Activated CD4-positive, alpha-beta memory T cell treated with anti-CD3 and anti-CD28 coated beads, Interleukin-2, amount 10 ng/mL, durations not matched to agents 7 days and 5 days (primary cell): ENCODE data around the gene DHRS11. TPM values are rescaled to one million over a fixed set of nuclear protein-coding genes. Genes with fewer than 3 reads are reported as not detected.

Experiments used
- CTCF ChIA-PET: fragments of 350-600 bp; sonication (Branson Sonifier 250); formaldehyde crosslinking; loops from one replicate; lab custom pipeline; 2021; ENCODE audit warnings: antibody characterized with exemption, inconsistent platforms; lab: Charles Lee
- POLR2A ChIA-PET: fragments of 350-600 bp; sonication (Branson Sonifier 250); formaldehyde crosslinking; loops from one replicate; lab custom pipeline; 2021; ENCODE audit warnings: antibody characterized with exemption; lab: Charles Lee
- DNase-seq: peaks from one replicate; pipeline ENCODE4 v3.0.0-alpha.2; 2020
- H3K27ac Mint-ChIP-seq: one replicate; pipeline ENCODE4 v1.8.0; 2021; ENCODE audit warnings: mild to moderate bottlenecking, mixed read lengths
- H3K27me3 Mint-ChIP-seq: one replicate; pipeline ENCODE4 v1.8.0; 2021; ENCODE audit warnings: mixed read lengths
- H3K36me3 Mint-ChIP-seq: one replicate; pipeline ENCODE4 v1.8.0; 2021; ENCODE audit warnings: low read depth, mixed read lengths
- H3K4me1 Mint-ChIP-seq: one replicate; pipeline ENCODE4 v1.8.0; 2021; ENCODE audit warnings: mixed read lengths
- H3K4me3 Mint-ChIP-seq: one replicate; pipeline ENCODE4 v1.8.0; 2021; ENCODE audit warnings: mild to moderate bottlenecking, mixed read lengths
- H3K9me3 Mint-ChIP-seq: one replicate; pipeline ENCODE4 v1.8.0; 2021; ENCODE audit warnings: mixed read lengths
- total RNA-seq, 2 experiments: library from RNA; stranded (reverse); gene quantifications; one replicate each; pipeline ENCODE4 v1.2.3, GENCODE V29; 2021

Gene DHRS11
- total RNA-seq, 2 experiments from 2014 or later: 3.7 to 3.8 TPM

GRCh38 chr17:36553459-36553858 lies 38.2 kb upstream of the DHRS11 start:
- POLR2A ChIA-PET: interaction anchor here (1.0 to 6.7 kb wide), 2 partner anchors 8 to 29 kb away, joined by 3 to 39 read pairs; partner anchors contain the start of gene GGNBP2
- no peak overlapping the region for H3K27ac Mint-ChIP-seq
- no peaks in the 10 kb centered on the region for H3K9me3 Mint-ChIP-seq
- CTCF ChIA-PET: no interaction called here
- no peak for DNase-seq
- peaks cover 63% of the 10 kb centered on the region for H3K36me3 Mint-ChIP-seq
- H3K4me1 Mint-ChIP-seq: peaks cover 55% of the 10 kb centered on the region
- H3K27me3 Mint-ChIP-seq: no peaks in the 10 kb centered on the region
- H3K4me3 Mint-ChIP-seq: no peak overlapping the region

GRCh38 chr17:36566081-36566480 lies 25.6 kb upstream of the DHRS11 start:
- H3K4me1 Mint-ChIP-seq: peaks cover 8% of the 10 kb centered on the region
- H3K27ac Mint-ChIP-seq: no peak overlapping the region
- no peaks in the 10 kb centered on the region for H3K9me3 Mint-ChIP-seq
- peaks cover 65% of the 10 kb centered on the region for H3K36me3 Mint-ChIP-seq
- CTCF ChIA-PET: no interaction called here
- H3K4me3 Mint-ChIP-seq: no peak overlapping the region
- no peaks in the 10 kb centered on the region for H3K27me3 Mint-ChIP-seq
- no peak for DNase-seq
- POLR2A ChIA-PET: interaction anchor here (0.7 kb wide), 1 partner anchor 19 kb away, joined by 3 read pairs; no protein-coding TSS in a partner anchor

- Mint-ChIP-seq H3K4me3 (no peak overlapping the region), H3K27ac (no peak overlapping the region), H3K27me3 (no peaks in the 10 kb centered on the region), H3K9me3 (no peaks in the 10 kb centered on the region), H3K36me3 (peaks cover 60% of the 10 kb centered on the region), H3K4me1 (peaks cover 4% of the 10 kb centered on the region)
- DNase-seq: no peak
- ChIA-PET POLR2A (interaction anchor here (1.9 kb wide), 1 partner anchor 29 kb away, joined by 8 read pairs; no protein-coding TSS in a partner anchor), CTCF (no interaction called here)
Observed at GRCh38 chr17:36575028-36575427, 16.7 kb upstream of the DHRS11 start.

- Mint-ChIP-seq H3K4me1 (peaks cover 4% of the 10 kb centered on the region), H3K27ac (no peak overlapping the region), H3K36me3 (peaks cover 59% of the 10 kb centered on the region), H3K27me3 (no peaks in the 10 kb centered on the region), H3K4me3 (no peak overlapping the region), H3K9me3 (no peaks in the 10 kb centered on the region)
- POLR2A ChIA-PET: no interaction called here
- CTCF ChIA-PET: no interaction called here
- no peak for DNase-seq
Observed at GRCh38 chr17:36576793-36577192, 14.9 kb upstream of the DHRS11 start.

- Mint-ChIP-seq H3K9me3 (no peaks in the 10 kb centered on the region), H3K4me3 (no peak overlapping the region), H3K27ac (no peak overlapping the region), H3K36me3 (peaks cover 55% of the 10 kb centered on the region), H3K4me1 (peaks cover 4% of the 10 kb centered on the region), H3K27me3 (no peaks in the 10 kb centered on the region)
- ChIA-PET POLR2A (interaction anchor here (0.6 kb wide), 1 partner anchor 34 kb away, joined by 3 read pairs; the partner anchor contains the start of gene GGNBP2), CTCF (no interaction called here)
- DNase-seq: no peak
Observed at GRCh38 chr17:36578671-36579070, 13.0 kb upstream of the DHRS11 start.

- POLR2A ChIA-PET: interaction anchor here (1.1 to 1.7 kb wide), 2 partner anchors 18 kb away, joined by 3 to 6 read pairs; partner anchors contain the start of gene MRM1
Observed at GRCh38 chr17:36583787-36584186, 7.9 kb upstream of the DHRS11 start.

GRCh38 chr17:36586138-36586537 lies 5.5 kb upstream of the DHRS11 start:
- Mint-ChIP-seq H3K4me1 (peaks cover 23% of the 10 kb centered on the region), H3K9me3 (no peaks in the 10 kb centered on the region), H3K4me3 (no peak overlapping the region), H3K27me3 (no peaks in the 10 kb centered on the region), H3K27ac (no peak overlapping the region), H3K36me3 (peaks cover 71% of the 10 kb centered on the region)
- POLR2A ChIA-PET: interaction anchor here (1.0 to 1.9 kb wide), 2 partner anchors 15 to 41 kb away, joined by 4 to 7 read pairs; partner anchors contain the start of gene MRM1
- no peak for DNase-seq
- CTCF ChIA-PET: interaction anchor here (1.2 to 1.3 kb wide), 2 partner anchors 17 to 28 kb away, joined by 3 to 8 read pairs; no protein-coding TSS in a partner anchor

More at GRCh38 chr17:36583787-36584186, 7.9 kb upstream of the DHRS11 start:
- Mint-ChIP-seq H3K9me3 (no peaks in the 10 kb centered on the region), H3K27me3 (no peaks in the 10 kb centered on the region), H3K4me1 (peaks cover 6% of the 10 kb centered on the region), H3K36me3 (peaks cover 61% of the 10 kb centered on the region), H3K27ac (no peak overlapping the region), H3K4me3 (no peak overlapping the region)
- no peak for DNase-seq
- CTCF ChIA-PET: interaction anchor here (3.6 kb wide), 1 partner anchor 19 kb away, joined by 16 read pairs; the partner anchor contains the start of gene MRM1

- H3K27ac Mint-ChIP-seq: no peak overlapping the region
- POLR2A ChIA-PET: interaction anchor here (2.6 to 5.1 kb wide), 2 partner anchors 12 to 44 kb away, joined by 8 to 51 read pairs; partner anchors contain the start of gene MRM1
Observed at GRCh38 chr17:36590082-36590481, 1.6 kb upstream of the DHRS11 start.

GRCh38 chr17:36592316-36592715 lies 637 bp downstream of the DHRS11 start:
- no peak overlapping the region for H3K27ac Mint-ChIP-seq
- H3K36me3 Mint-ChIP-seq: peaks cover 34% of the 10 kb centered on the region
- H3K4me3 Mint-ChIP-seq: peak overlapping the region; percentile 60
- H3K9me3 Mint-ChIP-seq: no peaks in the 10 kb centered on the region
- ChIA-PET POLR2A (interaction anchor here (1.6 to 5.1 kb wide), 3 partner anchors 10 to 48 kb away, joined by 5 to 51 read pairs (median 8); partner anchors contain the start of genes GGNBP2 and MRM1), CTCF (interaction anchor here (4.1 kb wide), 1 partner anchor 10 kb away, joined by 35 read pairs; the partner anchor contains the start of gene MRM1)
- H3K27me3 Mint-ChIP-seq: no peaks in the 10 kb centered on the region
- H3K4me1 Mint-ChIP-seq: peaks cover 34% of the 10 kb centered on the region
- DNase-seq: no peak

More at GRCh38 chr17:36590082-36590481, 1.6 kb upstream of the DHRS11 start:
- no peaks in the 10 kb centered on the region for H3K27me3 Mint-ChIP-seq
- CTCF ChIA-PET: interaction anchor here (4.1 kb wide), 1 partner anchor 12 kb away, joined by 35 read pairs; the partner anchor contains the start of gene MRM1
- H3K4me1 Mint-ChIP-seq: peaks cover 37% of the 10 kb centered on the region
- DNase-seq: peak; percentile 17
- no peaks in the 10 kb centered on the region for H3K9me3 Mint-ChIP-seq
- peak overlapping the region; percentile 22 for H3K4me3 Mint-ChIP-seq
- H3K36me3 Mint-ChIP-seq: peaks cover 48% of the 10 kb centered on the region

GRCh38 chr17:36592716-36593321 lies 1.1 kb downstream of the DHRS11 start:
- Mint-ChIP-seq H3K27me3 (no peaks in the 10 kb centered on the region), H3K27ac (no peak overlapping the region)

GRCh38 chr17:36593656-36594316 lies 2.1 kb downstream of the DHRS11 start:
- Mint-ChIP-seq H3K27ac (no peak overlapping the region), H3K9me3 (no peaks in the 10 kb centered on the region), H3K4me3 (no peak overlapping the region), H3K4me1 (peaks cover 31% of the 10 kb centered on the region), H3K36me3 (peaks cover 25% of the 10 kb centered on the region), H3K27me3 (no peaks in the 10 kb centered on the region)
- POLR2A ChIA-PET: interaction anchor here (1.6 to 5.1 kb wide), 3 partner anchors 8 to 49 kb away, joined by 5 to 51 read pairs (median 8); partner anchors contain the start of genes GGNBP2 and MRM1
- DNase-seq: no peak
- CTCF ChIA-PET: interaction anchor here (4.1 kb wide), 1 partner anchor 9 kb away, joined by 35 read pairs; the partner anchor contains the start of gene MRM1

More at GRCh38 chr17:36592716-36593321, 1.1 kb downstream of the DHRS11 start:
- CTCF ChIA-PET: interaction anchor here (4.1 kb wide), 1 partner anchor 10 kb away, joined by 35 read pairs; the partner anchor contains the start of gene MRM1
- DNase-seq: no peak
- POLR2A ChIA-PET: interaction anchor here (1.6 to 5.1 kb wide), 3 partner anchors 9 to 49 kb away, joined by 5 to 51 read pairs (median 8); partner anchors contain the start of genes GGNBP2 and MRM1
- H3K4me1 Mint-ChIP-seq: peaks cover 34% of the 10 kb centered on the region
- no peaks in the 10 kb centered on the region for H3K9me3 Mint-ChIP-seq
- peaks cover 30% of the 10 kb centered on the region for H3K36me3 Mint-ChIP-seq
- peak overlapping the region; percentile 60 for H3K4me3 Mint-ChIP-seq

- Mint-ChIP-seq H3K36me3 (peaks cover 17% of the 10 kb centered on the region), H3K4me1 (peaks cover 26% of the 10 kb centered on the region), H3K9me3 (no peaks in the 10 kb centered on the region), H3K27me3 (no peaks in the 10 kb centered on the region), H3K27ac (no peak overlapping the region), H3K4me3 (no peak overlapping the region)
- ChIA-PET POLR2A (interaction anchor here (1.6 to 5.1 kb wide), 2 partner anchors 7 to 49 kb away, joined by 7 to 51 read pairs; partner anchors contain the start of gene MRM1), CTCF (interaction anchor here (1.3 kb wide), 1 partner anchor 9 kb away, joined by 5 read pairs; no protein-coding TSS in a partner anchor)
- no peak for DNase-seq
Observed at GRCh38 chr17:36594626-36595401, 3.1 kb downstream of the DHRS11 start.
